IMR-90 (cell line): ENCODE data around the gene GTF3C1. TPM values are rescaled to one million over a fixed set of nuclear protein-coding genes. Genes with fewer than 3 reads are reported as not detected.

Experiments
- ATAC-seq: fragments of 200-7000 bp; cut with Tn5 transposase; 2 replicates; pipeline ENCODE4 v1.9.1; 2020; ENCODE audit warnings: low read depth, mild to moderate bottlenecking, moderate library complexity
- BruUV-seq: library from RNA; stranded (reverse); fragments of 400-500 nt; replicated peaks from 2 replicates; lab custom pipeline; 2021; lab: Mats Ljungman, UMichigan
- CTCF ChIA-PET: fragments of 300-600 bp; formaldehyde crosslinking; extraction: SDS; loops from one replicate; lab custom pipeline; 2021; ENCODE audit warnings: antibody characterized with exemption; lab: Yijun Ruan, JAX
- POLR2A ChIA-PET: fragments of 300-600 bp; sonication (Branson Sonifier 250); formaldehyde crosslinking; loops from one replicate; lab custom pipeline; 2022; ENCODE audit warnings: antibody characterized with exemption; ENCODE audit not compliant: unreplicated experiment; lab: Charles Lee
- DNase-seq: peaks from one replicate; pipeline ENCODE4 v3.0.0; 2013
- H2AFZ ChIP-seq: replicated peaks from 2 replicates; pipeline ENCODE3; 2013; ENCODE audit warnings: low read length, mild to moderate bottlenecking; ENCODE audit not compliant: poor library complexity
- H2AK5ac ChIP-seq: 2 replicates; pipeline ENCODE4 v1.6.1; 2013; ENCODE audit warnings: low read depth, low read length, inconsistent platforms
- H2AK9ac ChIP-seq: replicated peaks from 2 replicates; pipeline ENCODE3; 2013; ENCODE audit warnings: mild to moderate bottlenecking, low read depth, low read length, moderate library complexity; ENCODE audit not compliant: poor library complexity
- H2BK120ac ChIP-seq: 2 replicates; pipeline ENCODE4 v1.6.1; 2013; ENCODE audit warnings: low read depth, low read length, inconsistent platforms
- H2BK15ac ChIP-seq: 3 replicates; pipeline ENCODE4 v1.6.1; 2013; ENCODE audit warnings: low read depth, low read length, inconsistent platforms
- H2BK20ac ChIP-seq: 2 replicates; pipeline ENCODE4 v1.6.1; 2013; ENCODE audit warnings: low read depth, mild to moderate bottlenecking, inconsistent platforms, low read length, moderate library complexity
- H2BK5ac ChIP-seq: 2 replicates; pipeline ENCODE4 v1.6.1; 2013; ENCODE audit warnings: mild to moderate bottlenecking, low read depth, low read length, inconsistent platforms; ENCODE audit not compliant: poor library complexity, severe bottlenecking
- H3K14ac ChIP-seq: replicated peaks from 2 replicates; pipeline ENCODE4 v1.6.1; 2013; ENCODE audit warnings: low read depth, low read length, inconsistent platforms
- H3K18ac ChIP-seq: 2 replicates; pipeline ENCODE4 v1.6.1; 2013; ENCODE audit warnings: low read depth, low read length, control low read depth
- H3K23ac ChIP-seq: 2 replicates; pipeline ENCODE4 v1.6.1; 2013; ENCODE audit warnings: low read depth, low read length, inconsistent platforms
- H3K27ac ChIP-seq: 2 replicates; pipeline ENCODE4 v1.5.1; 2013; ENCODE audit warnings: mild to moderate bottlenecking, control low read depth, low read length; ENCODE audit not compliant: insufficient read depth
- H3K27me3 ChIP-seq: 2 replicates; pipeline ENCODE4 v1.6.1; 2013; ENCODE audit warnings: low read length; ENCODE audit not compliant: control insufficient read depth, insufficient read depth
- H3K36me3 ChIP-seq: 2 replicates; pipeline ENCODE4 v1.6.1; 2013; ENCODE audit warnings: low read length, mixed read lengths; ENCODE audit not compliant: control insufficient read depth, insufficient read depth
- H3K4ac ChIP-seq: 2 replicates; pipeline ENCODE4 v1.6.1; 2013; ENCODE audit warnings: low read depth, low read length, inconsistent platforms
- H3K4me1 ChIP-seq: 2 replicates; pipeline ENCODE4 v1.6.1; 2013; ENCODE audit warnings: low read length, mixed read lengths; ENCODE audit not compliant: control insufficient read depth, insufficient read depth
- H3K4me2 ChIP-seq: 2 replicates; pipeline ENCODE4 v1.6.1; 2013; ENCODE audit warnings: low read depth, mild to moderate bottlenecking, control low read depth, low read length, moderate library complexity
- H3K4me3 ChIP-seq: 2 replicates; pipeline ENCODE4 v1.5.1; 2013; ENCODE audit warnings: low read depth, mild to moderate bottlenecking, control low read depth, low read length, moderate library complexity; ENCODE audit not compliant: insufficient read depth
- H3K56ac ChIP-seq: 2 replicates; pipeline ENCODE4 v1.6.1; 2013; ENCODE audit warnings: low read length, inconsistent platforms; ENCODE audit not compliant: insufficient read depth; ENCODE audit errors: extremely low read depth
- H3K79me1 ChIP-seq, 2 experiments: 2 replicates each; pipeline ENCODE4 v1.6.1; 2013; ENCODE audit warnings: low read length in 2 of 2, inconsistent platforms in 1 of 2, low read depth in 1 of 2
- H3K9ac ChIP-seq: 2 replicates; pipeline ENCODE4 v1.6.1; 2013; ENCODE audit warnings: low read depth, low read length, control low read depth
- H3K9me1 ChIP-seq: 2 replicates; pipeline ENCODE4 v1.6.1; 2013; ENCODE audit warnings: low read length, inconsistent platforms; ENCODE audit not compliant: insufficient read depth
- H3K9me3 ChIP-seq: 2 replicates; pipeline ENCODE4 v1.6.1; 2013; ENCODE audit warnings: low read length; ENCODE audit not compliant: control insufficient read depth, insufficient read depth
- H4K20me1 ChIP-seq: 2 replicates; pipeline ENCODE4 v1.6.1; 2013; ENCODE audit warnings: low read length, inconsistent platforms; ENCODE audit not compliant: insufficient read depth
- H4K5ac ChIP-seq: 2 replicates; pipeline ENCODE4 v1.6.1; 2013; ENCODE audit warnings: mild to moderate bottlenecking, low read depth, low read length, control low read depth
- H4K8ac ChIP-seq, 2 experiments: 2 replicates each; pipeline ENCODE4 v1.6.1; 2013; ENCODE audit warnings: low read depth in 2 of 2, low read length in 2 of 2, control low read depth in 1 of 2, inconsistent platforms in 1 of 2
- H4K91ac ChIP-seq: 2 replicates; pipeline ENCODE4 v1.6.1; 2013; ENCODE audit warnings: low read depth, low read length, inconsistent platforms; ENCODE audit not compliant: insufficient read depth
- BHLHE40 ChIP-seq: fragments of 150-350 bp; IDR thresholded peaks from 2 replicates; pipeline ENCODE4 v1.6.1; 2016; ENCODE audit warnings: mild to moderate bottlenecking, low read depth, low read length
- CEBPB ChIP-seq: IDR thresholded peaks from 2 replicates; pipeline ENCODE4 v1.6.1; 2012; ENCODE audit warnings: low read depth, low read length, improper control_type of control experiment
- CHD1 ChIP-seq: IDR thresholded peaks from 2 replicates; pipeline ENCODE4 v1.6.1; 2012; ENCODE audit warnings: low read depth, low read length, improper control_type of control experiment
- FOS ChIP-seq: fragments of 150-350 bp; IDR thresholded peaks from 2 replicates; pipeline ENCODE4 v1.6.1; 2016; ENCODE audit warnings: low read depth, low read length
- MAFK ChIP-seq: IDR thresholded peaks from 2 replicates; pipeline ENCODE4 v1.6.1; 2012; ENCODE audit warnings: low read depth, low read length, improper control_type of control experiment
- MAZ ChIP-seq: IDR thresholded peaks from 2 replicates; pipeline ENCODE4 v1.6.1; 2012; ENCODE audit warnings: low read depth, mild to moderate bottlenecking, low read length, improper control_type of control experiment, moderate library complexity, borderline replicate concordance
- MXI1 ChIP-seq: IDR thresholded peaks from 2 replicates; pipeline ENCODE4 v1.6.1; 2012; ENCODE audit warnings: low read depth, mild to moderate bottlenecking, low read length, moderate library complexity, borderline replicate concordance
- NFE2L2 ChIP-seq: fragments of 150-350 bp; IDR thresholded peaks from 2 replicates; pipeline ENCODE4 v1.6.1; 2016; ENCODE audit warnings: low read depth, mild to moderate bottlenecking, low read length
- POLR2A ChIP-seq: IDR thresholded peaks from 2 replicates; pipeline ENCODE4 v1.6.1; 2012; ENCODE audit warnings: mild to moderate bottlenecking, low read depth, low read length
- RAD21 ChIP-seq: IDR thresholded peaks from 2 replicates; pipeline ENCODE4 v1.6.1; 2012; ENCODE audit warnings: low read length, improper control_type of control experiment
- RCOR1 ChIP-seq: IDR thresholded peaks from 2 replicates; pipeline ENCODE4 v1.6.1; 2012; ENCODE audit warnings: mild to moderate bottlenecking, low read length, improper control_type of control experiment; ENCODE audit not compliant: insufficient replicate concordance
- RFX5 ChIP-seq: IDR thresholded peaks from 2 replicates; pipeline ENCODE4 v1.8.0; 2012; ENCODE audit warnings: low read depth, mild to moderate bottlenecking, low read length, moderate library complexity
- SMC3 ChIP-seq: fragments of 150-350 bp; IDR thresholded peaks from 2 replicates; pipeline ENCODE4 v1.6.1; 2016; ENCODE audit warnings: low read depth, mild to moderate bottlenecking, antibody characterized with exemption, low read length, moderate library complexity
- WGBS, 2 experiments: methylation state at CpG; one replicate each; pipeline versions ENCODE4 v1.1.5 to v1.1.7; 2013; ENCODE audit warnings: missing lambda C conversion rate in 2 of 2; ENCODE audit not compliant: insufficient read length in 1 of 2; ENCODE audit errors: extremely low coverage in 2 of 2; 5-methylcytosine and 5-hydroxymethylcytosine counted together
- dilution Hi-C: fragments of 300-500 bp; cut with HindIII; formaldehyde crosslinking; loops from one replicate; pipeline ENCODE4 v1.14.3; 2018; ENCODE audit warnings: low sequenced_read_pairs; ENCODE audit not compliant: unreplicated experiment
- in situ Hi-C: fragments of 300-500 bp; cut with MboI; formaldehyde crosslinking; loops from 3 replicates; pipeline ENCODE4 v1.14.3; 2019; ENCODE audit warnings: low sequenced_read_pairs, inconsistent platforms, mixed read lengths
- intact Hi-C: fragments of 100-400 bp; cut with micrococcal nuclease; formaldehyde crosslinking; loops from 2 replicates; pipeline ENCODE4 v1.10.0; 2022
- polyA plus RNA-seq, 3 experiments: library from polyadenylated mRNA; depleted of rRNA; stranded (reverse); fragments of >200 nt; gene quantifications; 2 replicates each; pipeline ENCODE4 v1.2.3, GENCODE V29; 2012; ENCODE audit warnings: low replicate concordance in 1 of 3
- total RNA-seq: library from RNA; depleted of rRNA; stranded (reverse); fragments of >200 nt; gene quantifications from 2 replicates; pipeline ENCODE4 v1.2.3, GENCODE V29; 2012
- TF ChIP-seq, protein P1 (sequence below): fragments of 150-350 bp; IDR thresholded peaks from 2 replicates; pipeline ENCODE4 v1.6.1; 2016; ENCODE audit warnings: low read depth, mild to moderate bottlenecking, low read length, moderate library complexity, borderline replicate concordance
- TF ChIP-seq, protein P2 (sequence below): conservative IDR thresholded peaks from 2 replicates; pipeline ENCODE4 v1.5.1; 2012; ENCODE audit warnings: mild to moderate bottlenecking, low read depth, low read length, improper control_type of control experiment
- TF ChIP-seq, protein P3 (sequence below): fragments of 150-350 bp; IDR thresholded peaks from 2 replicates; pipeline ENCODE4 v1.6.1; 2017; ENCODE audit warnings: mild to moderate bottlenecking, antibody characterized with exemption, low read length, low read depth

Gene GTF3C1
- total and polyA plus RNA-seq, 2 of the 4 experiments (the other 2 are of a cell fraction): 50.8 to 68.1 TPM

DNA sequence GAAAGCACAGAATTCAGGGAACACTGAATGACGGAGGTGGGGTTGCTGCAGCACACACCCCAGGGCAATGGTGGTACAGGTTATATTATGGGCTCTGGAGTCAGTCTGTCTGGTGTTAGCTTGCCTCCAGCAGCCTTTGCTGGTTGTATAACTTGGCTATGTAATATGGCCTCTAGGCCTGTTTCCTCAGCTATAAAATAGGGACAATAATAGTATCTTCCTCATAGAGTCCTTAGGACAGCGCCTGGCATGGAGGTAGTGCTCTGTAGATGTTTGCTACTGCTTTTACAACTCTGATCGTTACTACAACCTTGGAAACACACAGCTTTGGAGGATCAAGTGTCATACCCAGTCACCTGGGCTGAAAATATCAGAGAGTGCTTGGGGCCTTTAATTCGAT is 31.5 kb downstream of the GTF3C1 start:
- no CpG with 5 or more reads among the region's 4 CpGs for WGBS, 2 experiments
- ChIA-PET POLR2A (no interaction called here), CTCF (no interaction called here)
- Histone ChIP-seq H3K9ac (no peak overlapping the region), H3K27me3 (no peaks in the 10 kb centered on the region), H2BK5ac (no peak overlapping the region), H3K18ac (no peak overlapping the region), H3K4me3 (no peak overlapping the region), H3K27ac (no peak overlapping the region), H3K56ac (no peak overlapping the region), H2AK9ac (no peak overlapping the region), H2AFZ (no peak overlapping the region), H3K9me3 (no peaks in the 10 kb centered on the region), H3K14ac (no peak overlapping the region), H2AK5ac (no peak overlapping the region), H3K4me1 (peaks cover 8% of the 10 kb centered on the region), H4K5ac (no peak overlapping the region), H3K79me1 (peaks cover 9 to 31% of the 10 kb centered on the region in 2 experiments; a peak in 3 of 4 replicates), H4K8ac (no peak overlapping the region), H3K9me1 (peaks cover 21% of the 10 kb centered on the region), H4K91ac (no peak overlapping the region), H3K4ac (no peak overlapping the region), H2BK120ac (no peak overlapping the region), H3K4me2 (no peak overlapping the region), H3K36me3 (peaks cover 47% of the 10 kb centered on the region), H2BK20ac (no peak overlapping the region), H2BK15ac (no peak overlapping the region), H4K20me1 (peaks cover 19% of the 10 kb centered on the region), H3K23ac (no peak overlapping the region)
- BruUV-seq: no TSS peak
- intact Hi-C loops: no loop called here
- TF ChIP-seq MAZ (no peak), FOS (no peak), NFE2L2 (no peak), RFX5 (no peak), MAFK (no peak), RCOR1 (no peak), SMC3 (no peak), RAD21 (no peak), CEBPB (no peak), CHD1 (no peak), MXI1 (no peak), POLR2A (no peak), BHLHE40 (no peak)
- TF ChIP-seq, protein P1, sequence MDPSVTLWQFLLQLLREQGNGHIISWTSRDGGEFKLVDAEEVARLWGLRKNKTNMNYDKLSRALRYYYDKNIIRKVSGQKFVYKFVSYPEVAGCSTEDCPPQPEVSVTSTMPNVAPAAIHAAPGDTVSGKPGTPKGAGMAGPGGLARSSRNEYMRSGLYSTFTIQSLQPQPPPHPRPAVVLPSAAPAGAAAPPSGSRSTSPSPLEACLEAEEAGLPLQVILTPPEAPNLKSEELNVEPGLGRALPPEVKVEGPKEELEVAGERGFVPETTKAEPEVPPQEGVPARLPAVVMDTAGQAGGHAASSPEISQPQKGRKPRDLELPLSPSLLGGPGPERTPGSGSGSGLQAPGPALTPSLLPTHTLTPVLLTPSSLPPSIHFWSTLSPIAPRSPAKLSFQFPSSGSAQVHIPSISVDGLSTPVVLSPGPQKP: no peak
- TF ChIP-seq, protein P2, sequence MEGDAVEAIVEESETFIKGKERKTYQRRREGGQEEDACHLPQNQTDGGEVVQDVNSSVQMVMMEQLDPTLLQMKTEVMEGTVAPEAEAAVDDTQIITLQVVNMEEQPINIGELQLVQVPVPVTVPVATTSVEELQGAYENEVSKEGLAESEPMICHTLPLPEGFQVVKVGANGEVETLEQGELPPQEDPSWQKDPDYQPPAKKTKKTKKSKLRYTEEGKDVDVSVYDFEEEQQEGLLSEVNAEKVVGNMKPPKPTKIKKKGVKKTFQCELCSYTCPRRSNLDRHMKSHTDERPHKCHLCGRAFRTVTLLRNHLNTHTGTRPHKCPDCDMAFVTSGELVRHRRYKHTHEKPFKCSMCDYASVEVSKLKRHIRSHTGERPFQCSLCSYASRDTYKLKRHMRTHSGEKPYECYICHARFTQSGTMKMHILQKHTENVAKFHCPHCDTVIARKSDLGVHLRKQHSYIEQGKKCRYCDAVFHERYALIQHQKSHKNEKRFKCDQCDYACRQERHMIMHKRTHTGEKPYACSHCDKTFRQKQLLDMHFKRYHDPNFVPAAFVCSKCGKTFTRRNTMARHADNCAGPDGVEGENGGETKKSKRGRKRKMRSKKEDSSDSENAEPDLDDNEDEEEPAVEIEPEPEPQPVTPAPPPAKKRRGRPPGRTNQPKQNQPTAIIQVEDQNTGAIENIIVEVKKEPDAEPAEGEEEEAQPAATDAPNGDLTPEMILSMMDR: no peak
- TF ChIP-seq, protein P3, sequence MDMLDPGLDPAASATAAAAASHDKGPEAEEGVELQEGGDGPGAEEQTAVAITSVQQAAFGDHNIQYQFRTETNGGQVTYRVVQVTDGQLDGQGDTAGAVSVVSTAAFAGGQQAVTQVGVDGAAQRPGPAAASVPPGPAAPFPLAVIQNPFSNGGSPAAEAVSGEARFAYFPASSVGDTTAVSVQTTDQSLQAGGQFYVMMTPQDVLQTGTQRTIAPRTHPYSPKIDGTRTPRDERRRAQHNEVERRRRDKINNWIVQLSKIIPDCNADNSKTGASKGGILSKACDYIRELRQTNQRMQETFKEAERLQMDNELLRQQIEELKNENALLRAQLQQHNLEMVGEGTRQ: no peak
- in situ Hi-C loops: no loop called here
- dilution Hi-C loops: no loop called here
- no peak for DNase-seq
- ATAC-seq: no peak
